GM12878 (cell line): ENCODE results near the gene HINT2. TPM values are rescaled to one million over a fixed set of nuclear protein-coding genes. Genes with fewer than 3 reads are reported as not detected.

ENCODE experiments used
- BCL3 ChIP-seq: IDR thresholded peaks from 2 replicates; pipeline ENCODE4 v1.6.1; 2011; ENCODE audit warnings: borderline replicate concordance, low read depth, mild to moderate bottlenecking, moderate library complexity, low read length; ENCODE audit not compliant: insufficient read depth, poor library complexity, severe bottlenecking
- BMI1 ChIP-seq: fragments of 450-650 bp; IDR thresholded peaks from 2 replicates; pipeline ENCODE4 v1.6.1; 2016; ENCODE audit warnings: mild to moderate bottlenecking, moderate library complexity, borderline replicate concordance
- CBX5 ChIP-seq: sonication (generic); IDR thresholded peaks from 2 replicates; pipeline ENCODE4 v1.6.1; 2016; ENCODE audit warnings: low read depth, moderate library complexity, mild to moderate bottlenecking, inconsistent platforms
- CREB1 ChIP-seq: IDR thresholded peaks from 2 replicates; pipeline ENCODE4 v1.6.1; 2012; ENCODE audit warnings: low read depth, mild to moderate bottlenecking, inconsistent platforms
- EP300 ChIP-seq, 2 experiments: fragments of 150-350 bp in 1 of 2; IDR thresholded peaks; 2 replicates each; pipeline ENCODE4 v1.6.1; 2011 to 2012; ENCODE audit warnings: low read depth in 2 of 2, low read length in 2 of 2, borderline replicate concordance in 1 of 2, improper control_type of control experiment in 1 of 2, inconsistent platforms in 1 of 2; ENCODE audit not compliant: control insufficient read depth in 1 of 2
- ESRRA ChIP-seq: IDR thresholded peaks from 2 replicates; pipeline ENCODE4 v1.6.1; 2012; ENCODE audit warnings: mild to moderate bottlenecking, low read length, improper control_type of control experiment
- NFXL1 ChIP-seq: fragments of 450-650 bp; IDR thresholded peaks from 2 replicates; pipeline ENCODE4 v1.6.1; 2017; ENCODE audit warnings: antibody characterized with exemption, mild to moderate bottlenecking, borderline replicate concordance
- NR2F1 ChIP-seq: fragments of 450-650 bp; conservative IDR thresholded peaks from 2 replicates; pipeline ENCODE4 v1.6.1; 2017; ENCODE audit warnings: mild to moderate bottlenecking
- NRF1 ChIP-seq: conservative IDR thresholded peaks from 2 replicates; pipeline ENCODE4 v1.6.1; 2011; ENCODE audit warnings: mild to moderate bottlenecking, low read depth, low read length, improper control_type of control experiment
- POLR2AphosphoS2 ChIP-seq: IDR thresholded peaks from 2 replicates; pipeline ENCODE4 v1.6.1; 2011; ENCODE audit warnings: low read depth, mild to moderate bottlenecking, low read length, improper control_type of control experiment, moderate library complexity
- RAD51 ChIP-seq: fragments of 450-650 bp; IDR thresholded peaks from 2 replicates; pipeline ENCODE4 v1.6.1; 2016; ENCODE audit warnings: moderate library complexity, mild to moderate bottlenecking, inconsistent platforms
- RBBP5 ChIP-seq: fragments of 200-600 bp; sonication (generic); conservative IDR thresholded peaks from 2 replicates; pipeline ENCODE4 v1.6.1; 2016
- RFX5 ChIP-seq: IDR thresholded peaks from 2 replicates; pipeline ENCODE4 v1.6.1; 2011; ENCODE audit warnings: low read depth, low read length, improper control_type of control experiment
- SIN3A ChIP-seq: IDR thresholded peaks from 2 replicates; pipeline ENCODE4 v1.6.1; 2012; ENCODE audit warnings: low read depth, low read length, improper control_type of control experiment
- SMAD1 ChIP-seq: fragments of 450-650 bp; IDR thresholded peaks from 2 replicates; pipeline ENCODE4 v1.6.1; 2018; ENCODE audit warnings: mild to moderate bottlenecking, low read depth; ENCODE audit not compliant: partially characterized antibody
- SMAD5 ChIP-seq: IDR thresholded peaks from 2 replicates; pipeline ENCODE4 v1.6.1; 2016; ENCODE audit warnings: antibody characterized with exemption, low read depth
- SMC3 ChIP-seq: IDR thresholded peaks from 2 replicates; pipeline ENCODE4 v1.6.1; 2011; ENCODE audit warnings: low read length, improper control_type of control experiment, borderline replicate concordance
- SPI1 ChIP-seq: IDR thresholded peaks from 2 replicates; pipeline ENCODE4 v1.6.1; 2011; ENCODE audit warnings: low read depth, mild to moderate bottlenecking, low read length, moderate library complexity, borderline replicate concordance; ENCODE audit not compliant: insufficient read depth
- SREBF1 ChIP-seq: IDR thresholded peaks from 2 replicates; pipeline ENCODE4 v1.6.1; 2012; ENCODE audit warnings: mild to moderate bottlenecking, low read length
- STAT1 ChIP-seq: fragments of 450-650 bp; conservative IDR thresholded peaks from 2 replicates; pipeline ENCODE4 v1.6.1; 2014; ENCODE audit warnings: antibody characterized with exemption, mild to moderate bottlenecking
- polyA plus RNA-seq, 11 experiments: library from polyadenylated mRNA; depleted of rRNA in 4 of 11; unstranded in 6 of 11; stranded (reverse) in 5 of 11; fragments of >200 nt; fragmentation: Nextera tagmentation in 4 of 11; fragmentation: Illumina TruSeq in 1 of 11; extraction: Ambion mirVana in 4 of 11; extraction: Trizol in 1 of 11; gene quantifications; 1 replicate in 1 of 11; 2 replicates in 10 of 11; pipeline versions ENCODE4 v1.2.1 to v1.2.3, GENCODE V29; 2011 to 2016; ENCODE audit warnings: inconsistent platforms in 2 of 11, missing spikeins in 2 of 11, low read depth in 1 of 11
- total RNA-seq, 4 experiments: library from RNA; depleted of rRNA in 3 of 4; stranded (reverse); fragments of >200 nt in 3 of 4; fragmentation: Illumina TruSeq in 1 of 4; extraction: Trizol in 1 of 4; gene quantifications; 2 replicates each; pipeline versions ENCODE4 v1.2.1 to v1.2.3, GENCODE V29; 2013 to 2021
- TF ChIP-seq, protein P1 (sequence below): fragments of 450-650 bp; formaldehyde crosslinking; IDR thresholded peaks from 2 replicates; pipeline ENCODE4 v1.4.0; 2020; ENCODE audit warnings: mild to moderate bottlenecking, moderate library complexity
- TF ChIP-seq, protein P2 (sequence below): fragments of 450-650 bp; IDR thresholded peaks from 2 replicates; pipeline ENCODE4 v1.6.1; 2017; ENCODE audit warnings: low read depth, mild to moderate bottlenecking, moderate library complexity
- TF ChIP-seq, protein P3 (sequence below): fragments of 150-350 bp; IDR thresholded peaks from 2 replicates; pipeline ENCODE4 v1.6.1; 2014; ENCODE audit warnings: mild to moderate bottlenecking, low read depth, low read length

The HINT2 gene
- total and polyA plus RNA-seq, 10 of the 15 experiments (the other 5 are each of a cell fraction or from before 2014, with no cell fraction given): 12.1 to 144 (median 51.7) TPM

DNA sequence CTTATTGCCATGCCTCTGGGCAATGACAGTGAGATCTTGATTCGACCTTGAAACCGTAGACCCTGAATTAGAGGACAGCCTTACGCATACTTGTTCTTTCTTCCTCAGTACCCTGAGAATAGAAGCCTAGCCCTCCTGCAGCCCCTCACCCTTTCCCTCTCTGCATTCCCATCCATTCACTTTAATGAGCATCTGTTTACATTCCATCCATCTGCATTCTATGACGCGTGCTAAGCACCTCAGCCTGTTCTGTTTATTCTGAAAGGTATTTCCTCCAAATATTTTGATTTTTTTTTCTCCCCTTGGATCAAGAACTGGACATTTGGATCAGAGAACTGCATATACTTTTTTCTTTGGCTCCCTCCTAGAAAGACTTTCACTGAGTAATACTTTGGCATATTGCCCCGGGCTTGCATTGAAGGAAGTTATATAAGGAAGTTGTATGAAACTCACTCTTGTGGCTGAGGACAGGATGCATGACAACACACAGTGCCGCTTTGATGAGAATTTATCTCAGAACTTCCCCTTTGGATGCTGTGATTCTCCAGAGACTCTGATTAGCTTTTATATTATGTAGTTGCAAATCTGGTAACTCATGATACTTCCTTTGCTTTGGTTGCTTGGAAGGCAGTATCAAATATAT is 29.9 kb upstream of the HINT2 start (continued):
- TF ChIP-seq SPI1: peak; percentile 20; the same call in 1 of the 2 replicates
- no peak for TF ChIP-seq ESRRA
- TF ChIP-seq NRF1: no peak
- TF ChIP-seq SREBF1: no peak
- 0 out of 4 replicates have a peak, but pooled peaks of 1 of the 2 experiments have one; percentile 18 for TF ChIP-seq EP300 (IDR thresholded peaks at IDR 0.05; ENCODE audit: borderline replicate concordance in 1 of 2, control insufficient read depth in 1 of 2, low read depth in 2 of 2, low read length in 2 of 2)
- TF ChIP-seq CREB1: peak; percentile 67; the same call in 1 of the 2 replicates
- TF ChIP-seq, protein P1, sequence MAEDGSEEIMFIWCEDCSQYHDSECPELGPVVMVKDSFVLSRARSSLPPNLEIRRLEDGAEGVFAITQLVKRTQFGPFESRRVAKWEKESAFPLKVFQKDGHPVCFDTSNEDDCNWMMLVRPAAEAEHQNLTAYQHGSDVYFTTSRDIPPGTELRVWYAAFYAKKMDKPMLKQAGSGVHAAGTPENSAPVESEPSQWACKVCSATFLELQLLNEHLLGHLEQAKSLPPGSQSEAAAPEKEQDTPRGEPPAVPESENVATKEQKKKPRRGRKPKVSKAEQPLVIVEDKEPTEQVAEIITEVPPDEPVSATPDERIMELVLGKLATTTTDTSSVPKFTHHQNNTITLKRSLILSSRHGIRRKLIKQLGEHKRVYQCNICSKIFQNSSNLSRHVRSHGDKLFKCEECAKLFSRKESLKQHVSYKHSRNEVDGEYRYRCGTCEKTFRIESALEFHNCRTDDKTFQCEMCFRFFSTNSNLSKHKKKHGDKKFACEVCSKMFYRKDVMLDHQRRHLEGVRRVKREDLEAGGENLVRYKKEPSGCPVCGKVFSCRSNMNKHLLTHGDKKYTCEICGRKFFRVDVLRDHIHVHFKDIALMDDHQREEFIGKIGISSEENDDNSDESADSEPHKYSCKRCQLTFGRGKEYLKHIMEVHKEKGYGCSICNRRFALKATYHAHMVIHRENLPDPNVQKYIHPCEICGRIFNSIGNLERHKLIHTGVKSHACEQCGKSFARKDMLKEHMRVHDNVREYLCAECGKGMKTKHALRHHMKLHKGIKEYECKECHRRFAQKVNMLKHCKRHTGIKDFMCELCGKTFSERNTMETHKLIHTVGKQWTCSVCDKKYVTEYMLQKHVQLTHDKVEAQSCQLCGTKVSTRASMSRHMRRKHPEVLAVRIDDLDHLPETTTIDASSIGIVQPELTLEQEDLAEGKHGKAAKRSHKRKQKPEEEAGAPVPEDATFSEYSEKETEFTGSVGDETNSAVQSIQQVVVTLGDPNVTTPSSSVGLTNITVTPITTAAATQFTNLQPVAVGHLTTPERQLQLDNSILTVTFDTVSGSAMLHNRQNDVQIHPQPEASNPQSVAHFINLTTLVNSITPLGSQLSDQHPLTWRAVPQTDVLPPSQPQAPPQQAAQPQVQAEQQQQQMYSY (CRISPR knock-in tag): no peak
- no peak for TF ChIP-seq CBX5
- no peak for TF ChIP-seq RBBP5
- no peak for TF ChIP-seq NR2F1
- TF ChIP-seq RAD51: no peak
- TF ChIP-seq STAT1: no peak
- TF ChIP-seq SMAD1: no peak
- TF ChIP-seq BMI1: no peak
- TF ChIP-seq SMAD5: no peak
- no peak for TF ChIP-seq RFX5
- no peak for TF ChIP-seq SMC3
- TF ChIP-seq SIN3A: no peak
- no peak for TF ChIP-seq NFXL1
- TF ChIP-seq, protein P2, sequence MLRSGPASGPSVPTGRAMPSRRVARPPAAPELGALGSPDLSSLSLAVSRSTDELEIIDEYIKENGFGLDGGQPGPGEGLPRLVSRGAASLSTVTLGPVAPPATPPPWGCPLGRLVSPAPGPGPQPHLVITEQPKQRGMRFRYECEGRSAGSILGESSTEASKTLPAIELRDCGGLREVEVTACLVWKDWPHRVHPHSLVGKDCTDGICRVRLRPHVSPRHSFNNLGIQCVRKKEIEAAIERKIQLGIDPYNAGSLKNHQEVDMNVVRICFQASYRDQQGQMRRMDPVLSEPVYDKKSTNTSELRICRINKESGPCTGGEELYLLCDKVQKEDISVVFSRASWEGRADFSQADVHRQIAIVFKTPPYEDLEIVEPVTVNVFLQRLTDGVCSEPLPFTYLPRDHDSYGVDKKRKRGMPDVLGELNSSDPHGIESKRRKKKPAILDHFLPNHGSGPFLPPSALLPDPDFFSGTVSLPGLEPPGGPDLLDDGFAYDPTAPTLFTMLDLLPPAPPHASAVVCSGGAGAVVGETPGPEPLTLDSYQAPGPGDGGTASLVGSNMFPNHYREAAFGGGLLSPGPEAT: peak; percentile 58
- no peak for TF ChIP-seq BCL3
- TF ChIP-seq, protein P3, sequence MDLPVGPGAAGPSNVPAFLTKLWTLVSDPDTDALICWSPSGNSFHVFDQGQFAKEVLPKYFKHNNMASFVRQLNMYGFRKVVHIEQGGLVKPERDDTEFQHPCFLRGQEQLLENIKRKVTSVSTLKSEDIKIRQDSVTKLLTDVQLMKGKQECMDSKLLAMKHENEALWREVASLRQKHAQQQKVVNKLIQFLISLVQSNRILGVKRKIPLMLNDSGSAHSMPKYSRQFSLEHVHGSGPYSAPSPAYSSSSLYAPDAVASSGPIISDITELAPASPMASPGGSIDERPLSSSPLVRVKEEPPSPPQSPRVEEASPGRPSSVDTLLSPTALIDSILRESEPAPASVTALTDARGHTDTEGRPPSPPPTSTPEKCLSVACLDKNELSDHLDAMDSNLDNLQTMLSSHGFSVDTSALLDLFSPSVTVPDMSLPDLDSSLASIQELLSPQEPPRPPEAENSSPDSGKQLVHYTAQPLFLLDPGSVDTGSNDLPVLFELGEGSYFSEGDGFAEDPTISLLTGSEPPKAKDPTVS: no peak
- TF ChIP-seq POLR2AphosphoS2: no peak
